MV-4-11 (cell line): ENCODE results near the gene COMMD3.
"Not testable (repeated sequence)": the region's sequence is repeated elsewhere in the genome, so short reads cannot be mapped to it uniquely, and the experiment has no call there.

Experiments used
- DNase-seq: peaks from one replicate; lab custom pipeline; 2025; lab: John Stamatoyannopoulos, UW

COMMD3 gene

DNA sequence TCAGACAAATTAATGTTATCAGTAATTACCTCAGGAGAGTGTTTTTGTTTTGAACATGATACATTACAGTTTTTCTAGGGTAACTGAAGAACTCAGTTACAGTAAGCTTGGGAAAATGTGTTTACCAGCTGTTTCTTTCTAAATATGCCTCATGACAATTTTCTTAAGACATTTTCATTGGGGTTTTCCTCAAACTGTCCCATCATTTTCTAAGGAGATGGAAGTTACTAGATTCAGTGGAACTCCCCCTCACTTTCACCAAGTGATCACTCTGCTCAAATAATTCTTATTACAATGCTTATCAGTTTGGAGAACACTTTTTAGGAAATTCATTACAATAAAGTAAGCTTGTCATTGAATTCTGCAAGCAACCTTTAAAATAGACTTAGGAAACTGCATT, 22.7 kb downstream of the COMMD3 start:
- DNase-seq, result no peak

DNA sequence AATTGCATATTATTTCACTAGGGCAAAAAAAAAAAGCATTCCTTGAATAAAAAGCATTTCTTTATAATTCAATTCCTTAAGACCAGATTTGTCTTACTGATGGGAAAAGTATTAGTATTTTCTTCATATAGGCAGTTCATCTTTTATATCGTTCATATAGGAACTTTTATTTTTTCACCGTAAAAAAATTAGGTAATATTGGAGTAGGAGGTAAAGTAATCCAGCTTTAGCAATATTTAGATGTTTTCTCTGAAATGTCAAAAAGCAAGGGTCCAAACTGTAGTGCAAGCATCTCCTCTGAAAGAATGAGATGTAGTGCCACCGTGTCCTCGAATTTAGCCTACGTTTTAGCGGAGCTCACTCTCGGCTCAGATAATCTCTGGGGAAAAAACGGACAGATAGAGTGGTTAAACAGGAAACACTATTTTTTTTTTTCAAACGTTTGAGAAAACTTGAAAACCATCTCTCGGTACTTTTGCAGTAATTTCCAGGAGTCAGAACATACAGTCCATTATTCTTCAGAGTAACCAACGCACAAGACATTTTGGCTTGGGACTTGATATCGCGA, 23.7 kb downstream of the COMMD3 start:
- no peak for DNase-seq

DNA sequence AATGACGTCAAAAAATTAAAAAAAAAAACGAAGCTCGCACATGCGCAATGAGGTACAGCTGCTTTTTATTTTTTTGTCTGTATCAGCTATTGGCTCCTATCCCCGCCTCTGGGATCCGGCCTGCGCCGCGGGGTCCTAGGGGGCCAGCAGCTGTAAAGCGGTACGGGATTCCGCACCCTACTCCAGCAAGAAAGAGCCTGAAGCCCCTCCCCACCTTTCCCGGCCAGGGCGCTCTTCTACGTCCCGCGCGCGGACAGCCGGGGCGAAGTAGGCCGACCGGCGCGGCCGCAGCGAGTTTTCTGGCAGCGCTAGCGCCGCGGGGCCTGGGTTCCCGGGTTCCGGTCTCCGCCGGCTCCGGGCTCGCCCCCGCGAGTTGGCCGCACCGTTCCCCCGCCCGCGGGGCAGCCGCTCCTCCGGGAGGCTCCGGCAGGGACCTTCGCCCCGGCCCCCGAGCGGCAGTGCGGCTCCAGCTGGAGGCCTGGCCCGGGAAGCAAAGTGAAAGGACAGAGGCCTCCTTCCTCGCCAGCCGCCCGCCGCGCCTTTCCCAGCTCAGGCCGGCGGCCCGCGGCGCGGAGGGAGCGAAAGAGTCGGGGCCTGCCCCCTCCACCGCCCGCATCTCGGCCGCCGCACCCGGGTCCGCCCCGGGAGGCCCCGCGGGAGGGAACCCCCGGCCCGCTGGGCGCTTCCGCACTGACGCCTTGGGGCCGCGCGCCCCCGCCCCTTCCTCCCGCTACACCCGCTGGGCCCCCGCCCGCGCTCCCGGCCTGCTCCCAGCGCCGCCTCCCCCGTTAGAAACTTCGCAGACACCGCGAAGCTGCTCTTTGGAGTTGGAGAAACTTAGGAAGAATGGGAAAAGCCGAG, 24.4 kb downstream of the COMMD3 start:
- DNase-seq, result peak; percentile 76

DNA sequence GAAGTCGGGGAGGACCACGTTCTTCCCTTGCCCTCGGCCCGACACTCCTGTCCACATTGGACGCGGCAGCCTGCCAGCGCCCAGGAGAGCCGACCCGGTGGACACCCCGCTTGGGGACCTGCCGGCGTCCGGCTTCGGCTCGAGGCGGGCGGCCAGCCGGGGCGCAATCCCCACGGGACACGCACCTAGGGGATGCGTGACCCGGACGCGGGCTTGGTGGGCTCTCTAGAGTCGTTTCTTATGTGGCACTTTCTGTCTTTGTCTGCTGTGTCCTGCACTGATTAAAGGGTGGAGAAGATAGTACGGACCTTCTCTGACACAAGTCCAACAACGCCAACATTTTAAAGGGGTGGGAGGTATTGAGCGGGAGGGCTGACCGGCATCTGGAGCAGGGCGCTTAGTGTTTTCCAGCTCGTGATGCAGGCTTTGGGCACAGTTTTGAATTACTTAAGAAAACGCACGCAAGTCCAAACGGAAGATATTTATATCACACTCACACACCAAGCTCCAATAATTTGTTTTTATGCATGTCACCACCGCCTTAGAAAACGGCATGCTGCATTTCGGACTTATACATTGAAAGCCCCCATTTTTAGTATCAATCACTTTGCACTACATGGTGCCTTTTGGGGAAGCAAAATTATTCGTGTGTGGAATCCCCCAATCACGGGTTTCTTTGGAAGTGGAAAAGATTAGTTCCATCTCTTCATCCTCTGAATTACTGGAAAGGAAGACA, 25.2 kb downstream of the COMMD3 start:
- no peak for DNase-seq

DNA sequence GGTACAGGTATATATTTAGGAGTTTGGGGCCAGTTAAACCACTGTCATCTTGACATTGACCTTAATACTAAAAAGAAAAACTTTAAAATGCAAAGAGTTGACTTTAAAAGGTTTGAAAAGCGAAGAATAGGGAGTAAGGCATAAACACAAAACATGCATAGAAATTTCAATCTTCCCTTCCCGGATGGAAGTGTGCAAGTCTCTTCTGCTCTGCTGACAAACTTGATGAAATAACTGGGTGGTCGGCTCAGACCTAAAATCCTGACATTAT, 25.7 kb downstream of the COMMD3 start:
- no peak for DNase-seq

DNA sequence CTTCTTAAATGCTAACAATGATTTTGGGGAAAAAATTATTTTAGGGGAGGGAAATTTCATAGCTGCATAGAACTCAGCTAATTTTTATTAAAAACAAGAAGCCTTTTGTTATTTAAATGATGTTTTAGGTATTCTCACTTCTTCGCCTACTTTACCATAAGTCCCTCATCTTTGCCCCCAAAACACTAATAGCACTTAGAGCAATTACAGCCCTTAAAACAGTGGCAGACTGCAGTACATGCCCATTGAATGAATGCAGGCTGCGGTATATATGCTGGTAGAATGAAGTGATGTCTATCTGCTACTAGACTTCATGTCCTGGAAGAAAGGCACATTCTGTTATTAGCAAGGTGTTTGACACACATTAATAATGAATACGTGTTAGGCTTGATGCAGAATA, 26.2 kb downstream of the COMMD3 start:
- no peak for DNase-seq

DNA sequence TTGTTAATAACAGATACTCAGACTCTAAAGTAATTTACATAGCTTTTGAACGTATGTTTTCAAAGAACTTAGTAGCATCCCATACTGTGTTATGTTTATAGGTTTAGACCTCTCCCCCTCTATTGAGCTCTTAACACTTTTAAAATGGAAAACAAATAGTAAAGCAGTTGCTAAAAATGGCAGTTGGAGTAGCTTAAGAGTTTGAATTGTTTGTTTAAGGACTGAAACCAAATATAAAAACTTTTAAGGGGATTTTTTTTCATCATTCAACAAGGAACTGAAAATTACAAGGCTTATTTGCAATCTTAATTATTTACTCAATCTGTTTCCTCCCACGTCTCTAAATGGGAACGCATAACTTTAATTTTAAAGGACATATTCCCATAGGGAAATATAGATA, 27.5 kb downstream of the COMMD3 start:
- DNase-seq, result no peak

DNA sequence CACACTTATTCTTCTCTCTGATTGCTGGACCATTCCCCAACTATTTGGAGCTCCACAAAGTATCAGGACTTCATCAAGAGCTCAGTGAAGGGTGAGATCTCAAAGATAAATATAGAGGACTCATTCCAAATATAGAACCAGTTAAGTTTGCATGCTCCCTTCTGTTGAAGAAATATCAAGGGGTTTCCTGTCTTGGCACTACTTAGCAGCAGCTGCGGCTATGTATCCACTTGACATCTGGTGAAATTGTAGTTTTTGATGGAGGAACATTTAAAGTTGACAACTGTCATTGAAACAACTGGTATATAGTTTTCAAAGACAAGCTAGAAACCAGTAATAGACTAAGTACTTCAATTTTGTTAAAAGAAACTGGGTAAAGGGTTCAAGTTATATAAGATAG, 28.1 kb downstream of the COMMD3 start:
- DNase-seq, result no peak

DNA sequence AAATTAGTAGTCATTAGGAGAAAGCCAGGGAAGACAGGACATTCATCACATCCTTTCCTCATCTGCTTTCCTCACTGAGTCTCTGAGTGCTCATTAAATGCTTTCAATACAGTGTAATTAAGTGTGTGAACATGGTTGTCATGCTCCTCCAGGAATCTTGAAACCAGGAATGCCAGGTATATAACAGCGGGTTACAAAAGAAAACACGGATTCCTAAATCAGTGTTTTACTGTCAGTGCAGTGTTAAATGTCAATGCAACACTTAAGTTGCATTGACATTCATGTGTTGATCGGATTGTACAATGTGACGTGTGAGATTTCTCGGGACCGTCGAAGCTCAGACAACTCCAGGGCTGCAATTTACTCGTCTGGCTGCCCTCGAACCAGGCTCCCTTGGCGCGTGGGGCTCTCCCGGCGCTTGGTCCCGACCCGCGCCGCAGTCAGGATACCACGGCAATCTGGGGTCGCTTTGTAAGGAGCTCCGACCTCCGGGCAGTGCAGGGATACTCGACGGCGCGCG, 28.7 kb downstream of the COMMD3 start:
- no peak for DNase-seq

DNA sequence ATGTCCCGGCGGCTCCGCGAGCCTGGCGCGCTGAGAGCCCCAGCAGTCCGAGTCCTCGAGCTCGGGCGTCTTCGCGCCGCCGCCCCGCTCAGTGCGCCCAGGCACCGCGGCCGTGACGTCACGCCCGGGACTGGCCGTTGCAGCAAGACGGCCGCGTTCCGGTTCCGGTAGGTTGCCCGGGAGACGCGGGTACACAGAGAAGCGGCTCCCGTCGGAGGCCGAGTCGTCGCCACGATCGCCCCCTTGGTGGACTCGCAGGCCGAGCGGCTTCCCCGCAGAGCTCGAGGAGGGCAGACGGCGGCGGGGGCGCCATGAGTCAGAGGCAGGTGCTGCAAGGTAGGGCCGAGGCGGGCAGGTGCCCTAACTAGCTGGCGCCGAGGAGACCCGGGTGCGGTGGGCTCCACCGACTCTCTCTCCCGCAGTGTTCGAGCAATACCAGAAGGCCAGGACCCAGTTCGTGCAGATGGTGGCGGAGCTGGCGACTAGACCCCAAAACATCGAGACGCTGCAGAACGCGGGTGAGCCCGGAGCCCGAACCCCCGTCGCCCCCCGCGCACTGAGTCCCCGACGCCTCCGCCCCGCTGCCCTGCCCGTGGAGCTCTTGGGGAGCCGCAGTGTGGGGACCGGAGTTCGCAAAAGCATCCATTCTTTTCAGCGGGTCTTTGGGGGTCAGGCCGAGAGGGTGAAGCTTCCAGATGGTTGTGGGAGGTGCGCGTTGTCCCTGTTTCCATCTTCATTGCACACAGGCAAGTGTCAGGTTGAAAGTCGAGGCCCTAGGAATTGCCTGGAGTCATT, 29.3 kb downstream of the COMMD3 start, which contains the start of gene SPAG6:
Gene SPAG6 (plus strand): TSS at position 196 of the 795 bp plus-strand sequence. CDS start 116 bp downstream, at position 312.
- peak; percentile 29 for DNase-seq

DNA sequence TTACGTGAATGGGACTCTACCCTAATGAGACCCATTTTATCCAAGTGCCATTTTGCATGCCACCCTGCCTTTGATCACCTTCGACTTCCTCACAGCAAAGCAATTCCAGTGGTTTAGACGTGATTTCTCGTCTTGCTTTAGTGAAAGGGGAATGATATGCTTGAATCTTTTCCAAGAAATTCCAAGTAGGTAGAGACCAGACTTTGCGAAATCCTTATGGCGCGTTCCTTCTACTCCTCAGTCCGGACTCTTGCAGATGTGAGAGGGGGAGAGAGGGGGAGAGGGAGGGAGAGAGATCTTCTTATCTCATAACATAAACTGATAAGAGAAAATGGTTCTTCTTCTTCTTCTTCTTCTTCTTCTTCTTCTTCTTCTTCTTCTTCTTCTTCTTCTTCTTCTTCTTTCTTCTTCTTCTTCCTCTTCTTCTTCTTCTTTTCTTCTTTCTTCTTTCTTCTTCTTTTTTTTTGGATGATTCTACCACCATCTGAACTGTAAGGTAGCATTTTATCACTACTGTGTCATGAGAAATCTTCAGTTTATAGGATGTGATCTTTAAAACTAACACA, 30.0 kb downstream of the COMMD3 start:
- DNase-seq, result no peak

DNA sequence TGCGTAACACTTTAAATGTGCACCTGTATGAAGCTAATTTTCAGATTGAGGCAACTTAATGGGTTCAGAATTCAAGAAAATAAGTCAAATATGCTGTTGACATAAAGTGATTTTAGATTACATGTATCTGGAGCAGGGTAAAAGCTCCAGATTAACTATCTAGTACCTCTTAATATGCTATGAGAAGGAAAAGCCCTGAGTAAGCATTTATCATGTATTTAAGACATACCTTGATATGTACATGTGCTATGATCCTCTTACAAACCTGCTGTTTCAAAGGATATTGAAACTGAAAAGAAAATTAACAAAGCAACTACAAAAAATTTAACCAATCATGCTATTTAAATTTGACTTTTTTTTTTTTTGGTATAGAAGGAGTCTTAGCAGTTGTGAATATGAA, 33.6 kb downstream of the COMMD3 start:
- no peak for DNase-seq

DNA sequence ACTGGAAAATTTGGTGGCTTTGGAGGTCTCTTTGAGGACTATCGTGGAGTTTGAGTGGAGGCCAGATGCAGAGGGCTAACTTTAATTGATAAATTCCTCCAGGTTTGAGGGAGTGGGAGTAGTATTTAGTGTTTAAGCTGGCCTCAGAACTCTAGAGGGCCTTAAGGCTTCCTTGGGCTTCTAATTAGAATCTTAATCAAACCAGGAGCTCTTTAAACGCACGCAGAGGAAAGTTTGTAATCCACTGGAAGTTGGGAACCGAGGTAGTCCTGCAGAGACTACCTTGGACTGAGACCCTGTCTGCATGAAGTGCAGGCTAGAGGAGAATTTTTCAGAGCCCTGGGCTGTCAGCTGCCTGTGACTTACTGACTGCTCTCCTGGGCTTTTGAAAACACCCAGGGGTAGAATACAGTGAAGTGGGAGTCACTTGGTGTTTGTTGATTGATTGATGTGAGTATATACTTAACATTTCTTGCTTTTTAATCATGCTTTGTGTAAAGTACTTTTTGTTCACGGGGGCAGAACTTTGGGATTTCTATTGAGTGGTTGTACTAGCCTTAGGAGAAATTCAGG, 35.0 kb downstream of the COMMD3 start:
- no peak for DNase-seq

DNA sequence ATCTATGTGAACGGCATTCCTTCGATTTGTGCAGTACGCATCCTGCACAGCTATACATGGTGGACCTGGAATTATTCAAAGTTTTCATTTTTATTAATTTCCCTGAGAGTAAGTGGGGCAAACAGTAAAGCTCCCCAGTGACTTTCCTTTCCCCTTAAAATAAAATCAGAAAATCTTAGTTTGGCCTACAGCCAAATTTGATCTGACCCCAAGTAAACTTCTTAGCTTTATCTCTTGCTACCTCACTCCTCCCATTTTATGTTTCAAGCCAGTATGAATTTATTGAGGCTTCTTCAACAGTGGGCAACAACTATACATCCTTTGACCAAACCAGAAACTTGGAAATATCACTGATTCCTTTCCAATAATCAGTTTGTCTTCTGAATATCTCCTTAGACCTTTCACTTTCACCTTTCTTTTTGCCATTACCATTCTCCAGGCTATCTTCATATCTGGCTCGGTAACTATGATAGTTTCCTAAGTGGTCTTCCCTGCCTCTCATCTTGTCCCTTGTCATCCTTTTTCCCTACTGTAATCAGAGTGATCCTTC, 40.2 kb downstream of the COMMD3 start:
- no peak for DNase-seq

DNA sequence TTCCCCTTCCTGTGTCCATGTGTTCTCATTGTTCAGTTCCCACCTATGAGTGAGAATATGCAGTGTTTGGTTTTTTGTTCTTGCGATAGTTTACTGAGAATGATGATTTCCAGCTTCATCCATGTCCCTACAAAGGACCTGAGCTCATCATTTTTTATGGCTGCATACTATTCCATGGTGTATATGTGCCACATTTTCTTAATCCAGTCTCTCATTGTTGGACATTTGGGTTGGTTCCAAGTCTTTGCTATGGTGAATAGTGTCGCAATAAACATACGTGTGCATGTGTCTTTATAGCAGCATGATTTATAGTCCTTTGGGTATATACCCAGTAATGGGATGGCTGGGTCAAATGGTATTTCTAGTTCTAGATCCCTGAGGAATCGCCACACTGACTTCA, 41.6 kb downstream of the COMMD3 start:
- DNase-seq, result not testable (repeated sequence)

DNA sequence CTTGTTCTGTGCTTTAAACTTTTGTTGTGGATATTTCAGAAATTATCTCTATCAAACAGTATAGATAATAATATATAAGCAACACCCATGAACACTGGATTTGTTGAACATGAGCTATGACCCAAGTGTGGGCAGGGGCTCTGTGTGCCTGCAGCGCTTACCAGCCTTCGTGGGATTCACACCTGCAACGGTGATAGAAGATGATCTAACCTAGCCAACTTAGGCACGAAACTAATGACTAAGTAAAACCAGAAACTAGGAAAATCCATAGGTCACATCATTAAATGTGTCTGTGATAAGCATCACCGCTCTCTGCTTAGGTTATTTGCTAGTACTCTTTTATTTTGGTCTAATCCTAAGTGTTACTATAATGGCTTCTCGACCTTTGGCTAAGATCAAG, 47.1 kb downstream of the COMMD3 start:
- no peak for DNase-seq

DNA sequence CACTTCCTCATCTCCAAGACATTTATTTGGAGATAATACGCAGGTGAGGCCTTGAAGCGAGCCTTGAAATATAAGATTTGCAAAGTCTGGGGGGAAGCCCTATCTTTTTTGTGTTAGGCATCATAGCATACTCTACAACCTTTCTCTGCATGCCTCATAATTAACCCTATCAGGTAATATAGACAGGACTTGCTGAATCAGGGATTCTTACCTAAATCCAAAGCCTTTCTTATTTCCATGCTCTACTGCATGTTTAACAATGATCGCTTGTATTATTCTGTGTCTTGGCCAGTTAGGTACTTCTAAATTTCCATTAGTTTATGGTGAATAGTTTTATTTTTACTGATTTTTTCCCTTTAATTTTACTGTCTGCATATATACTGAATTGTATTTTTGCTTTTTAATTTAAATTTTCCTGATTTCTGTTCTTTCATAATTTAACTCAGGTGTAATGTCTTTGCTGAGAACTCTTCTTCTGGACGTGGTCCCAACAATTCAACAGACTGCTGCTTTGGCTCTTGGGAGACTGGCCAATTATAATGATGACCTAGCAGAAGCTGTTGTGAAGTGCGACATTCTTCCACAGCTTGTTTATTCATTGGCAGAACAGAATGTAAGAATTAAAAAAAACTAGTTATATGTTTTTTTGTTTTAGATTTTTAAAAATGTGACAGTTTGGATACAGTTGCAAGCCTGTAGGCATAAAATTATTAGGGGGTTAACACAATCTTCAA, 48.4 kb downstream of the COMMD3 start:
- DNase-seq, result no peak

DNA sequence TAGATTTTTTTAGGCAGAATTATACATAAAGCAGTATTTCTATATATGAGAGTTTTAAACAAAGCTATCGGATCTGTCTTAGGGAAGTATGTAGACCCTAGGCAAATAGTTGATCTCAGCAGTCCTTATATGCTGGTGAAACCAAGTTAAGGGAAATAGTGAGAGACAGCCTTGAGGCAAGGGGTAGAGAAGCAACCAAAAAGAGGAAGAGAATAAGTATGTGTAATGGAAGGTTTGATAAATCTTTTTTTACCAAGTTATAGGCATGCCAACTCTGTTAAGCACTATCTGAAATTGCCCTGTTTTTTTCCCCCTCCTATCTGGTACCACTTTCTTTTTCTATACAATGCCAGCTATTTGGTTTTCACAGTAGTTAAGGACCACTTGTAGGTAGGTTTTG, 49.0 kb downstream of the COMMD3 start:
- DNase-seq, result peak; percentile 83

DNA sequence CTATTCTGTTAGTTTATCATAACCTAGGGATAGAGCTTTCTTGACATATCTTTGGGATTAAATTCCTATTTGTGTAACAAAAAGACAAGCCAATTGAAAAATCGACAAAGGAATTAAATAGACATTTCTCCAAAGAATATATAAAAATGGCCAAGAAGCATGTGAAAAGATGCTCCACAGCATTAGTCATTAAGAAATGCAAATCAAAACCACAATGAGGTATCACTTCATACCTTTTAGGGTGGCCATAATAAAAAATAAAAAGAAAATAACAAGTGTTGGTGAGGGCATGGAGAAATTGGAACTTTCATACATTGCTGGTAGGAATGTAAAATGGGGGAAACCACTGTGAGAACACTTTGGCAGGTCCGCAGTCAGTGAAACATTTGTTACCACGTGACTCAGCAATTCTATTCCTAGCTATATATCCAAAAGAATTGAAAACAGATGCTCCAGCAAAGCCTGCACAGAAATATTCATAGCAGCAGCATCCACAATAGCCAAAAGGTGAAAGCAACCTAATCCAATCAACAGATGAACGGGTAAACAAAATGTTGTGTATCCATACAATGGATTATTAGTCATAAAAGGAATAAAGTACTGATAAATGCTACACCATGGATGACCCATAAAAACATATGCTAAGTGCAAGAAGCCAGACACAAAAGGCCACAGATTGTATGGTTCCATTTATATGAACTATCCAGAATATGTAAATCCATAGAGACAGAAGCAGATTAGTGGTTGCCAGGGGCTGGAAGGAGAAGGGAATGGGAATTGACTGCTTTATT, 49.7 kb downstream of the COMMD3 start:
- no peak for DNase-seq

DNA sequence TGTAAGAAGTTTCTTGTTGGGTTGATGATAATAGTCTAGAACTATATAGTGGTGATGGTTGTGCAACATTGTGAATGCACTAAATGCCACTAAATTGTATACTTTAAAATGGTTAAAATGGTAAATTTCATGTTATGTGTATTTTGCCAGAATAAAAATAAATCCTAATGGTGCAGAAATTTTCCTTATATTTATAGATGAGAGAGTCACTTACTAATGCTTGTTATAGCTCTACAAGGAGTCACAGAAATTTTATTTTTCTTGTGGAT, 50.2 kb downstream of the COMMD3 start:
- DNase-seq, result no peak
